ENCODE results near the gene HPSE2. TPM values are rescaled to one million over a fixed set of nuclear protein-coding genes. Genes with fewer than 3 reads are reported as not detected.

Gene HPSE2
- total RNA-seq, 1 experiment from 2014 or later = 0.05 TPM

DNA sequence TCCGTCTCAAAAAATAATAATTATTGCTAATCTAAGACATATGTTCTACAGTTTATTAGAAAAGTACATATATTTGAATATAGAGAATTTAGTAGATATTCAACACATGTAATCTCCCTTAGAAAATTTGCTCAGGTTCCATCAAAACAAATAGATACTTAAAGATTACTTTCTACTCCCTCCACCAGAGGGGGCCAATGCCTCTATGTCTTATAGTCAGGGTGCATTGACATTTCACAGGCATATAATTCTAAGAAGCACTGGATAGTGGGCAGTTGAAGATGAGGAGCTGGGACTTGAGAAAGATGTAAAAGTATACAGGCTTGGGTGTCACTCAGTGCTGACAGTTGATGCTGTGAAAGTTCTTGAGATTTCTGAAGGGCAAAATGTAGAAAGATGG is 487.4 kb downstream of the HPSE2 start:
- ATAC-seq (peak; percentile 79), DNase-seq (ENCODE audit: low read depth, low spot score) (peak; percentile 37)
- H3K9ac ChIP-seq (ENCODE audit: low read length) = no peak overlapping the region
- H3K27me3 ChIP-seq (ENCODE audit: insufficient read depth, low read length) = peaks cover 3% of the 10 kb centered on the region; the same call in 1 of the 2 replicates
- H3K36me3 ChIP-seq (ENCODE audit: control insufficient read depth in 1 of 2, insufficient read depth in 2 of 2, low read length in 2 of 2) = no peaks in the 10 kb centered on the region
- intact Hi-C loops (cut with micrococcal nuclease) = loop anchor here (1.0 to 10.0 kb wide), 5 partner anchors 281 to 529 kb away; no protein-coding TSS in a partner anchor
- TF ChIP-seq JUND (IDR thresholded peaks at IDR 0.05) (no peak), POLR2AphosphoS5 (IDR thresholded peaks at IDR 0.05; ENCODE audit: low read depth, low read length) (no peak), POLR2A (IDR thresholded peaks at IDR 0.05; ENCODE audit: borderline replicate concordance, extremely low read depth, insufficient read depth, insufficient read length) (no peak), TCF7L2 (IDR thresholded peaks at IDR 0.05; ENCODE audit: borderline replicate concordance, extremely low read depth, insufficient read depth, insufficient read length) (no peak), RAD21 (IDR thresholded peaks at IDR 0.05; ENCODE audit: low read depth) (peak; percentile 58)
- TF ChIP-seq, protein P1, sequence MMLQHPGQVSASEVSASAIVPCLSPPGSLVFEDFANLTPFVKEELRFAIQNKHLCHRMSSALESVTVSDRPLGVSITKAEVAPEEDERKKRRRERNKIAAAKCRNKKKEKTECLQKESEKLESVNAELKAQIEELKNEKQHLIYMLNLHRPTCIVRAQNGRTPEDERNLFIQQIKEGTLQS (IDR thresholded peaks at IDR 0.05) = no peak
- TF ChIP-seq, protein P2, sequence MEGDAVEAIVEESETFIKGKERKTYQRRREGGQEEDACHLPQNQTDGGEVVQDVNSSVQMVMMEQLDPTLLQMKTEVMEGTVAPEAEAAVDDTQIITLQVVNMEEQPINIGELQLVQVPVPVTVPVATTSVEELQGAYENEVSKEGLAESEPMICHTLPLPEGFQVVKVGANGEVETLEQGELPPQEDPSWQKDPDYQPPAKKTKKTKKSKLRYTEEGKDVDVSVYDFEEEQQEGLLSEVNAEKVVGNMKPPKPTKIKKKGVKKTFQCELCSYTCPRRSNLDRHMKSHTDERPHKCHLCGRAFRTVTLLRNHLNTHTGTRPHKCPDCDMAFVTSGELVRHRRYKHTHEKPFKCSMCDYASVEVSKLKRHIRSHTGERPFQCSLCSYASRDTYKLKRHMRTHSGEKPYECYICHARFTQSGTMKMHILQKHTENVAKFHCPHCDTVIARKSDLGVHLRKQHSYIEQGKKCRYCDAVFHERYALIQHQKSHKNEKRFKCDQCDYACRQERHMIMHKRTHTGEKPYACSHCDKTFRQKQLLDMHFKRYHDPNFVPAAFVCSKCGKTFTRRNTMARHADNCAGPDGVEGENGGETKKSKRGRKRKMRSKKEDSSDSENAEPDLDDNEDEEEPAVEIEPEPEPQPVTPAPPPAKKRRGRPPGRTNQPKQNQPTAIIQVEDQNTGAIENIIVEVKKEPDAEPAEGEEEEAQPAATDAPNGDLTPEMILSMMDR (IDR thresholded peaks at IDR 0.05 in 2 of 3, conservative IDR thresholded peaks at IDR 0.05 in 1 of 3; ENCODE audit: borderline replicate concordance in 1 of 3, insufficient read depth in 1 of 3, low read depth in 2 of 3, low read length in 2 of 3) = peak; percentile 59 to 65 (median 59); a peak in 5 of 6 replicates
- TF ChIP-seq, protein P3, sequence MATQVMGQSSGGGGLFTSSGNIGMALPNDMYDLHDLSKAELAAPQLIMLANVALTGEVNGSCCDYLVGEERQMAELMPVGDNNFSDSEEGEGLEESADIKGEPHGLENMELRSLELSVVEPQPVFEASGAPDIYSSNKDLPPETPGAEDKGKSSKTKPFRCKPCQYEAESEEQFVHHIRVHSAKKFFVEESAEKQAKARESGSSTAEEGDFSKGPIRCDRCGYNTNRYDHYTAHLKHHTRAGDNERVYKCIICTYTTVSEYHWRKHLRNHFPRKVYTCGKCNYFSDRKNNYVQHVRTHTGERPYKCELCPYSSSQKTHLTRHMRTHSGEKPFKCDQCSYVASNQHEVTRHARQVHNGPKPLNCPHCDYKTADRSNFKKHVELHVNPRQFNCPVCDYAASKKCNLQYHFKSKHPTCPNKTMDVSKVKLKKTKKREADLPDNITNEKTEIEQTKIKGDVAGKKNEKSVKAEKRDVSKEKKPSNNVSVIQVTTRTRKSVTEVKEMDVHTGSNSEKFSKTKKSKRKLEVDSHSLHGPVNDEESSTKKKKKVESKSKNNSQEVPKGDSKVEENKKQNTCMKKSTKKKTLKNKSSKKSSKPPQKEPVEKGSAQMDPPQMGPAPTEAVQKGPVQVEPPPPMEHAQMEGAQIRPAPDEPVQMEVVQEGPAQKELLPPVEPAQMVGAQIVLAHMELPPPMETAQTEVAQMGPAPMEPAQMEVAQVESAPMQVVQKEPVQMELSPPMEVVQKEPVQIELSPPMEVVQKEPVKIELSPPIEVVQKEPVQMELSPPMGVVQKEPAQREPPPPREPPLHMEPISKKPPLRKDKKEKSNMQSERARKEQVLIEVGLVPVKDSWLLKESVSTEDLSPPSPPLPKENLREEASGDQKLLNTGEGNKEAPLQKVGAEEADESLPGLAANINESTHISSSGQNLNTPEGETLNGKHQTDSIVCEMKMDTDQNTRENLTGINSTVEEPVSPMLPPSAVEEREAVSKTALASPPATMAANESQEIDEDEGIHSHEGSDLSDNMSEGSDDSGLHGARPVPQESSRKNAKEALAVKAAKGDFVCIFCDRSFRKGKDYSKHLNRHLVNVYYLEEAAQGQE (IDR thresholded peaks at IDR 0.05; ENCODE audit: low read depth) = no peak
- no peak overlapping the region for H3K4me2 ChIP-seq (ENCODE audit: low read length)
- ChIA-PET RAD21 (ENCODE audit: low non-redundant PET in 1 of 2, low total read pairs in 2 of 2, uncharacterized antibody in 2 of 2, unreplicated experiment in 2 of 2) (interaction anchor here in 1 of 2 experiments (0.7 kb wide), 1 partner anchor 73 kb away, joined by 3 read pairs; no protein-coding TSS in a partner anchor), CTCF (interaction anchor here (0.9 to 2.3 kb wide), 6 partner anchors 281 to 528 kb away, joined by 3 to 7 read pairs (median 4); no protein-coding TSS in a partner anchor), POLR2A (no interaction called here)
- no peaks in the 10 kb centered on the region for H4K20me1 ChIP-seq (ENCODE audit: insufficient read depth)
- no peaks in the 10 kb centered on the region for H3K9me3 ChIP-seq (ENCODE audit: control insufficient read depth in 1 of 2, insufficient read depth in 1 of 2, low read depth in 1 of 2, low read length in 2 of 2)
- no peaks in the 10 kb centered on the region for H3K9me2 ChIP-seq (ENCODE audit: insufficient read depth)
- H3K79me2 ChIP-seq (ENCODE audit: insufficient read depth, low read length) = no peaks in the 10 kb centered on the region
- no peak overlapping the region for H2AFZ ChIP-seq (ENCODE audit: low read depth, low read length, poor library complexity, severe bottlenecking)
- no peak overlapping the region for H3K27ac ChIP-seq (ENCODE audit: low read depth, low read length)
- BruUV-seq (replicated peaks) = no TSS peak
- no peak overlapping the region for H3K4me3 ChIP-seq (replicated peaks in 1 of 2; ENCODE audit: low read depth in 1 of 2, low read length in 2 of 2)
- H3K4me1 ChIP-seq (ENCODE audit: control insufficient read depth in 1 of 2, insufficient read depth in 2 of 2, low read length in 2 of 2) = no peaks in the 10 kb centered on the region

Measured in HCT116 (cell line).